Neural progenitor cell (in vitro differentiated cells): ENCODE results near the gene LEMD2.

Experiments used
- EZH2 ChIP-seq: fragments of 200-600 bp; sonication (generic); IDR thresholded peaks from 2 replicates; pipeline ENCODE4 v1.6.1; 2017; ENCODE audit warnings: antibody characterized with exemption, mild to moderate bottlenecking, moderate library complexity
- EZH2phosphoT487 ChIP-seq: fragments of 200-600 bp; sonication (generic); IDR thresholded peaks from 2 replicates; pipeline ENCODE4 v1.6.1; 2017; ENCODE audit warnings: antibody characterized with exemption
- TF ChIP-seq, protein P1 (sequence below): fragments of 200-600 bp; sonication (generic); IDR thresholded peaks from 2 replicates; pipeline ENCODE4 v1.5.1; 2017; ENCODE audit warnings: antibody characterized with exemption, mild to moderate bottlenecking

DNA sequence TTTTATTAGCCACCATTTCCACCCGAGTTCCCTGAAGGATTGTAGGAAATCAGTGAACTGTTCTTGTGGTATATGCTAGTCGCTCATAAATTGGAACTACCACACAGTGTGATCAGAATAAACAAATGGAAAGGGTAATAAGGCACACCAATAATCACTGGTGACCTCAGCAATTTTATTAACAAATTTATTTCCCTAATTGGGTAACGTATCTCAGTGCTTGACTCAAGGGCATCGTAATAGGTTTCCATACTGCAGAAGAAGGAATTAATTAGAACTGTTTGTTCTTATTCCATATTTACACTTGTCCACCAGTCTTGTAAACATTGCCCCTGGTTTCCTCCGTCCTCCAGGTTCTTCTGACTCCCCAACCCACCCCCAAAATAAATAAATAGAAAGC is 67.4 kb downstream of the LEMD2 start:
- TF ChIP-seq, protein P1, sequence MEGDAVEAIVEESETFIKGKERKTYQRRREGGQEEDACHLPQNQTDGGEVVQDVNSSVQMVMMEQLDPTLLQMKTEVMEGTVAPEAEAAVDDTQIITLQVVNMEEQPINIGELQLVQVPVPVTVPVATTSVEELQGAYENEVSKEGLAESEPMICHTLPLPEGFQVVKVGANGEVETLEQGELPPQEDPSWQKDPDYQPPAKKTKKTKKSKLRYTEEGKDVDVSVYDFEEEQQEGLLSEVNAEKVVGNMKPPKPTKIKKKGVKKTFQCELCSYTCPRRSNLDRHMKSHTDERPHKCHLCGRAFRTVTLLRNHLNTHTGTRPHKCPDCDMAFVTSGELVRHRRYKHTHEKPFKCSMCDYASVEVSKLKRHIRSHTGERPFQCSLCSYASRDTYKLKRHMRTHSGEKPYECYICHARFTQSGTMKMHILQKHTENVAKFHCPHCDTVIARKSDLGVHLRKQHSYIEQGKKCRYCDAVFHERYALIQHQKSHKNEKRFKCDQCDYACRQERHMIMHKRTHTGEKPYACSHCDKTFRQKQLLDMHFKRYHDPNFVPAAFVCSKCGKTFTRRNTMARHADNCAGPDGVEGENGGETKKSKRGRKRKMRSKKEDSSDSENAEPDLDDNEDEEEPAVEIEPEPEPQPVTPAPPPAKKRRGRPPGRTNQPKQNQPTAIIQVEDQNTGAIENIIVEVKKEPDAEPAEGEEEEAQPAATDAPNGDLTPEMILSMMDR, result no peak
- TF ChIP-seq EZH2phosphoT487 (no peak), EZH2 (no peak)
